Activated CD4-positive, alpha-beta T cell treated with anti-CD3 and anti-CD28 coated beads, Interleukin-2, Interleukin-6, amounts not matched to agents 100 ng/mL and 50 ng/mL, durations not matched to agents 16 hours and 8 hours (primary cell): Measurements from ENCODE around the gene ZNF440.
"Not testable (repeated sequence)": the region's sequence is repeated elsewhere in the genome, so short reads cannot be mapped to it uniquely, and the experiment has no call there.

Experiments used
- DNase-seq: peaks from one replicate; pipeline ENCODE4 v3.0.0-alpha.2; 2020

Gene ZNF440

DNA sequence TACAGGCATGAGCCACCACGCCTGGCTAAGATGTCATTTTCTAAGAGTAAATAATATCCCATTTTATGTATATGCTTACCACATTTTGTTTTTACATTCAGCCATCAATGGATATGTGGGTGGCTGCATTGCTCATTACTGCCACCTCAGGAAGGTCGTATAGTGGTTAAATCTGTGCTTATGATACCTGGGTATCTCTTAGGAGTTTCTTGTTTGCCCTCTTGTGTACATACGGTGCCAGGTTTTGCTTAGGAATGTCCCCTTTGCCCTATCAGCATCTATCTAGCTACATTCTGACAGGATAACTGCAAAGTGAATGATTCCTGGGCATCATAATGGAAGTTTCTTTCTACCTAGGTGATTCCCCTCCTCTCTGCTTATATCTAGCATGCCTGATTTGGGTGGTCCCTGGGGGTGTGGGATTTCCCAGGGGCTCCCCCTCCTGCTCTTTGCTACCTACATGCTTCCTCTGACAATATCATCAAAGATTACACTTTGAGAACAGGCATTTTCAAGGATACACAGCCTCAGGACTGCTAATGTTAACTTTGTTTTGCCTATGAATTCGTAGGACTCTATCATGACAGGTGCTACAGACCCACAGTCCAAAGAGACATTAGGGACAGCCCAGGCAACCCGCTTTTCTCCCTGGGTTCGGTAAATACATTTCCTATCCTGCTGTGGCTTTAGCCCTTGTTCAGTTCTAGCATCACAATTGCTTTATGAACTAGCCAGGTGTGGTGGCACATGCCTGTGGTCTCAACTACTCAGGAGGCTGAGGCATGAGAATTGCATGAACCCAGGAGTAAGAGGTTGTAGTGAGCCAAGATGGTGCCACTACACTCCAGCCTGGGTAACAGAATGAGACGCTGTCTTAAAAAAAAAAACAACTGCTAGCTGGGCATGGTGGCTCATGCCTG, 15.1 kb downstream of the ZNF440 start:
- not testable (repeated sequence) for DNase-seq

DNA sequence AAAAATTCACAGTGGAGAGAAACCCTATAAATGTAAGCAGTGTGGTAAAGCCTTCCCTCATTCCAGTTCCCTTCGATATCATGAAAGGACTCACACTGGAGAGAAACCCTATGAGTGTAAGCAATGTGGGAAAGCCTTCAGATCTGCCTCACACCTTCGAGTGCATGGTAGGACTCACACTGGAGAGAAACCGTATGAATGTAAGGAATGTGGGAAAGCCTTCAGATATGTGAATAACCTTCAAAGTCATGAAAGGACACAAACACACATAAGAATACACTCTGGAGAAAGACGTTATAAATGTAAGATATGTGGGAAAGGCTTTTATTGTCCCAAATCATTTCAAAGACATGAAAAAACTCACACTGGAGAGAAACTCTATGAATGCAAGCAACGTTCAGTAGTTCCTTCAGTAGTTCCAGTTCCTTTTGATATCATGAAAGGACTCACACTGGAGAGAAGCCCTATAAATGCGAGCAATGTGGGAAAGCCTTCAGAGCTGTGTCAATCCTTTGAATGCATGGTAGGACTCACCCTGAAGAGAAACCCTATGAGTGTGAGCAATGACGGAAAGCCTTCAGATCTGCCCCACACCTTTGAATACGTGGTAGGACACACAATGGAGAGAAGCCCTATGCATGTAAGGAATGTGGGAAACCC, 18.3 kb downstream of the ZNF440 start:
- DNase-seq: no peak

DNA sequence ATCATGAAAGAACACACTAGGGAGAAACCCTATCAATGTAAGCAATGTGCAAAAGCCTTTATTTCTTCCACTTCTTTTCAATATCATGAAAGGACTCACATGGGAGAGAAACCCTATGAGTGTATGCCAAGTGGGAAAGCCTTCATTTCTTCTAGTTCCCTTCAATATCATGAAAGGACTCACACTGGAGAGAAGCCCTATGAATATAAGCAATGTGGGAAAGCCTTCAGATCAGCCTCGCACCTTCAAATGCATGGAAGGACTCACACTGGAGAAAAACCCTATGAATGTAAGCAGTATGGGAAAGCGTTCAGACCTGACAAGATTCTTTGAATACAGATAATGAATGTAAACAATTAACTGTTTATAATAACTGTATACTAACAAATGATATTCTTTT, 19.5 kb downstream of the ZNF440 start:
- DNase-seq: no peak

DNA sequence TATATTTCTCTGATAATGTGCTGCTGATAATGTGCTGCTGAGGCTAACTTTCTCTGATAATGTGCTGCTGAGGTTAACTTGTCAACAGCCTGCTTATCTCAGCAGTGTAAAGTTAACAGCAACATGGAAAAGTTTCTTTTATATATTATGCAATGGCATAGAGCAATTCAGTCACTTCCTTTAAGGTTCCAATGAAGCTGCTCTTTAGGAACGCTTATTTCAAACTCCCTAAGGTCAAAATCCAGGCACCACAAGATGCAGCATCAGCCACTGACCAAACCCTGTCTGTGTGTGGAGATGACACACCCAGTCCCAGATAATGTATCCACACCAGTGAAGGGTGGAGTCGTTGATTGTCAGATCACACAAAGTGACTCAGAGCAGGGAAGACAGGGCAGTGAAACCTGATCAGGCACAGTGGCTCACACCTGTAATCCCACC, 21.6 kb downstream of the ZNF440 start:
- DNase-seq: not testable (repeated sequence)

DNA sequence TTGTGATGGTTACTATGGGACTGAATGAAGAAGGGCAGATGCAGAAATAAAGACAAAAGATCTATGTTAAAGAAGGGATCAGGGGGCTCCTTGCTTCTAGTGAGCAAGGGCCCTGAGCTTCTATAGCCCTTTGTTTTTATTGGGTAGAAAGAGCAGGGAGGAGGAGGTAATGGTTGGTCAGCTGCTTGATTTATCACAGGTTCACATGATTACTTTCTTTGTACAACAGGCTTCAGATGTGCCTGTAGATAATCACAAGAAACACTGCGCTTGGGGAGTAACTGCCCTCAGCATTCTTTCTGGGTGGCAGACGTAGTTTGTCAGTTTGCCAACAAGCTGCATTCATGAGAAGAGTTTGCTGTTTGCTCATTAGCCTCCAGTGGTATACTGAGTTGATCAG, 29.6 kb downstream of the ZNF440 start:
- no peak for DNase-seq

DNA sequence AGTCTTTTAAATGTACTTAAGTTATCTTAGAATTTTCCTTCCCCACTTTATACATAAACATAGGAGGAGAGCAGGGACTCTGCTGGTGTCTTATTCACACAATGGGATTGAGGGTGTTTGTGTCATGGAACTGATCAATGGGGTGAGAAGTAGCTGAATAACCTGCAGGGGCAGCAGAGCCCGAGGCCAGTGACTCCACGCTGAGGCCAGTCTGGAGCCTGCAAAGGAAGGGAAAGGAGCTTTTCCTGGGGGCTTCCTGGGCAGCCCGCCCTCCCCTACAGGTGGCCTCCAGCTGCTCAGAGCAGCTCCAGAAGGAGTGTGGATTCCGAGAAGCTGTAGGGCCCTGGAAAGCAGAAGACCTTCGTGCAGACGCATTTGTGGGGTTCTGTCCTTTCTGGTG, 33.5 kb downstream of the ZNF440 start:
- not testable (repeated sequence) for DNase-seq

DNA sequence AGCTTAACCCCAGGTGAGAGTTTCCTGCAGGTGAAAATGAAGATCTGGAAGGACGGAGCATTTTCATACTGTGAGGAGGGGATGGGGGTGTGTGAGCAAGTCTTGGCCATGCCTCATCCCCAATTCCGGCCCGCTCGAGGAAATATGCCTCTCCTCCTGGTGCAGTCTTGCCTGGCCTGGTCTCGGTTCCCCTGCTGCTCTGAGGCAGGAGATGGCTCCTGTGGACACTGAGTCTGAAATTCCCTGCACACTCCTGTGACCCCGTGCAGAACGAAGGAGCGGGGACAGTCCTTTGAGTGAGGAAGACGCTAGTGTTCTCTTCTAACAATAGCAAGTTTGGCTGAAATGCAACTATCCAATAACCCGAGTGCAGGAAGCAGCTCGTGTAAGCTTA, 34.1 kb downstream of the ZNF440 start:
- no peak for DNase-seq

DNA sequence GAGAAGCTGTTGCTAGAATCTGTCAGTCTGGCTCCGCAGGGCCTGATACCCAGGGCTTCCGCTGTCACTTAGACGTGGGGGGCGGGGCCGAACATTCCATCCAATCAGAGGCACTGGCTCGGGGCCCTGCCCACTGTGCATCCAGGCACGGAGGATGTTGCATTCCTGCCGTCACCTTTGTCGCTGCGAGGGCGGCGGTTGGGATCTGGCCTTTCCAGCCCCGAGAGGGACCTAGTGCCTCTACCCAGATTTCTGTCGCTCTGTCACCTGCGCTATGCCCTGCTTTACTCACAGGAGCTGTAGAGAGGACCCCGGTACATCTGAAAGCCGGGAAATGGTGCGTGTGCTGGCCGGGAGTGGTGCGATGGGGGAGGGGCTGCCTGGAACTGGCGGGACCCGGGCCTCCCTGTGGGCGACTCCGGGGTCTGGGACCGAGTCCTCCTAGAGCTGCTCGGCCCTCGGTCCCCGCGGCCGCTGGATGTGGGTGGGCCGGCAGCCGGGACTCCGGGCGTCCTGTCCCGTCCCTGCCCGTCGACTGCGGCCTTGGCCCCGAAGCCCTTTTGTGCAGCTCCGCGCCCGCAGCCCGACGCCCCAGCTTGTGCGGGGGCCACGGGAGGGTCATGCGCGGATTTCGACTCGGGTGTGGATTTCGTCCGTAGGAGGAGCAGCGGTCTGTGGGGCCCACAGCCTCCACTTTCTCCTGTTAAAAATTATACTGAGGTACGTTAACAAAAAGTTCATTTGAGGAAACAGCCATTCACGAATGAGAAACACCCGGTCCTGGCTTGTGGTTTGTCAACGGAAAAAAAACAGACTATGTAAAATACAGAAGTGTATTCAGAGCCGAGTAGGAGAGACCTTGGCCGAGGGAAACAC, 34.8 kb downstream of the ZNF440 start, which contains the start of gene ZNF439:
Gene ZNF439 (plus strand): TSS at position 133 of the 876 bp plus-strand sequence. CDS start 142 bp downstream, at position 275.
- peak; percentile 63 for DNase-seq

DNA sequence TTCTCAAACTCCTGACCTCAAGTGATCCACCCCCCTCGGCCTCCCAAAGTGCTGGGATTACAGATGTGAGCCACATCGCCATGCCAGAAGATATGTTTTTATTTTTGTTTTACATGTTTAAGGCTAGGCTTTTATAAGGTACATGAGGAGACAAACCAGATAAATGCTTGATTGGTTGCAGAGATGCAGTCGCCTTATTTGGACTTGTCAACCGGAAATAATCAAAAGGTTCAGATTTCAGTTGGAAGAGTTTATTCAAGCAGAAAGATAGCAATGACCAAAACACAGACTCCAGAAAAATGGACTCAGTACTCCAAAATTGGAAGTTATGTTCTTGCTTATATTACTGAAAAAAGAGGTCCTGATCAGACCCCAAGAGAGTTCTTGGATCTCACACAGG, 36.2 kb downstream of the ZNF440 start:
- not testable (repeated sequence) for DNase-seq

DNA sequence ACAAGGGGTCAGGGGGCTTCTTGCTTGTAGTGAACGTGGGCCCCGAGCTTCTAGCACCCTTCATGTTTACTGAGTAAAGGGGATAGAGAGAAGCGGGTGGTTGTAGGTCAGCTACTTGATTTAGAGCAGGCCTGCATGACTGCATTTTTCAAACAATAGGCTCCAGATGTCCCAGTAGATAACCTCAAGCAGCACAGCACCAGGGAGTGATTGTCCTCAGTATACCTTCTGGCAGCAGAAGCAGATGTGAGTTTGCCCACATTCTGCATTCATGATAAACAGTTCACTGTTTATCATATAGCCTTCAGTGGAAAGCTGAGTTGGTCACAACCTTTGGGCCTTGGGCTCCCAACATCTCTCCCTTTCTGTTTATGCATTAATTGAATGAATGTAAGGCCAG, 39.3 kb downstream of the ZNF440 start:
- no peak for DNase-seq

DNA sequence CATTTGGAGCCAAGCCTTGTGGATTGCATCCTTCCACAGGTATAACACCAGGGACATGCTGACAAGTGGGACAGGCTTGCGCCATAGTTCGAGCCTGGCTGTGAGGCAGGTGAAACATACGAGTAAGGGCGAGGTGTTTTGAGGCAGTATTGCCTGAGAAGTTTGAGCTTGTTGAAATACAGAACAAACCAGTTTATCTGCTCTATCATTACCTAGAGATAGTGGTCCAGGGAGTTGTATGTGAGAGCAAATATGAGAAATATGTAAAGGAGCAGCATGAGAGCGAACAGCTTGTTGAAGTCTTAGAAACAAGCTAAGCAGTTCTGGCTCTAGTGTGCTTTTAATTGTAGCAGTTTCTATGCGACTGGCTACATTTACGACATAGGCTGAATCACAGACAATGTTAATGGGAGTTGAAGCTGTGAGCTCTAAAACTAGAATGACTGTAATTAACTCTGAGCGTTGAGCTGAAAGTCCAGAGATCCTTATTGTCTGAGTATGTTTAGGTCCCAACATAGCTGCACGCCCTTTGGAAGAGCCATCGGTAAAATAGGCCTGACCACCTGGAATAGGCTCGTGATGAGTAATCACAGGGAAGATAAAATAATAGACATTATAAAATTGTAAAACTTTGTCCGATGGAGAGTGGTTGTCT, 42.6 kb downstream of the ZNF440 start:
- DNase-seq: no peak

DNA sequence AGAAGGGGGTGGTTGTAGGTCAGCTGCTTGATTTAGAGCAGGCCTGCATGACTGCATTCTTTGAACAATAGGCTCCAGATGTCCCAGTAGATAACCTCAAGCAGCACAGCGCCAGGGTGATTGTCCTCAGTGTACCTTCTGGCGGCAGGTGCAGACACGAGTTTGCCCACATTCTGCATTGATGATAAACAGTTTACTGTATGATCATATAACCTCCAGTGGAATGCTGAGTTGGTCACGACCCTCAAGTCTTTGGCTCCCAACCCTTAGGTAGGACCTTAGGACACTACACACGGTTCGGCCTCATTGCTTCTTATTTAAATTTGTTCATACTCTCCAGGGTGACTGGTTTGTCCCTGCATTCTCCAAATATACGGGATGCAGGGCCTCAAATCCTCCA, 46.6 kb downstream of the ZNF440 start:
- no peak for DNase-seq

DNA sequence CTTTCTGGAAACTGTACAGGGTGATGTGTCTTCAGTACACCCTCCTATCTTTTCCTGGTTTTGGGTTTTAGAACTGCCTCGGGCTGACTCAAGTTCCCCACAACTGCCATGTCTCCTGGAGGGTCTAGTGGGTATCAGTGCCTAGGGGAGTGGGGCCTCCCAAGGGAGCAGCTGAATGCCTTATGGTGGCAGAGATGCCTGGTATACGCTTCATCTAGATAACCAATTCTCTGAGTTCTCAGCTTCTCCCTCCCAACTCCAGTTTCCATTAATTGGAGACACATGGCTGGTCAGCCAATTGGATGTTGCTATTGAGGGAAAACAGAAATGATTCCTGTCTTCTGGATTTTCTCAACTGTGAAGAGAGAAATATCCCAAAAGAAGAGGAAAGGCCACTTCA, 47.2 kb downstream of the ZNF440 start:
- DNase-seq: no peak

DNA sequence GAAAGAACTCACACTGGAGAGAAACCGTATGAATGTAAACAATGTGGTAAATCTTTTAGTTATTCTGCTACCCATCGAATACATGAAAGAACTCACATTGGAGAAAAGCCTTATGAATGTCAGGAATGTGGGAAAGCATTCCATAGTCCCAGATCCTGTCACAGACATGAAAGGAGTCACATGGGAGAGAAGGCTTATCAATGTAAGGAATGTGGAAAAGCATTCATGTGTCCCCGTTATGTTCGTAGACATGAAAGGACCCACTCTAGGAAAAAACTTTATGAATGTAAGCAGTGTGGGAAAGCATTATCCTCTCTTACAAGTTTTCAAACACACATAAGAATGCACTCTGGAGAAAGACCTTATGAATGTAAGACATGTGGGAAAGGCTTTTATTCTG, 53.7 kb downstream of the ZNF440 start:
- not testable (repeated sequence) for DNase-seq

DNA sequence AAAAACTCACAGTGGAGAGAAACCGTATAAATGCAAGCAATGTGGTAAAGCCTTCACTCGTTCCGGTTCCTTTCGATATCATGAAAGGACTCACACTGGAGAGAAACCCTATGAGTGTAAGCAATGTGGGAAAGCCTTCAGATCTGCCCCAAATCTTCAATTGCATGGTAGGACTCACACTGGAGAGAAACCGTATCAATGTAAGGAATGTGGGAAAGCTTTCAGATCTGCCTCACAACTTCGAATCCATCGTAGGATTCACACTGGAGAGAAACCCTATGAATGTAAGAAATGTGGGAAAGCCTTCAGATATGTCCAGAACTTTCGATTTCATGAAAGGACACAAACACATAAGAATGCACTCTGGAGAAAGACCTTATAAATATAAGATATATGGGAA, 54.1 kb downstream of the ZNF440 start:
- no peak for DNase-seq

DNA sequence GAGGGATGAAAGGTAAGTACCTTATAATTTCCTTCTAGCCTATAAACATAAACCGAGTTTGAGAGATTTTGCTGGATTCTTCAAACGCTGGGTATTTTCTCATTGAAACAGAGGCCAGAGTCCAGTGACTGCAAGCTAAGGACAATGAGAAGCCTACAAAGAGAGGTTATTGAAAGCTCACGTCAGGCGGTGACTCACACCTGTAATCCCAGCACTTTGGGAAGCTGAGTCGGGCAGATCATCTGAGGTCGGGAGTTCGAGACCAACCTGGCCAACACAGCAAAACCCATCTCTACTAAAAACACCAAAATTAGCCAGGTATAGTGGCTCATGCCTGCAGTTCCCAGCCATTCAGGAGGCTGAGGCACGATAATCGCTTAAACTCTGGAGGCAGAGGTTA, 58.6 kb downstream of the ZNF440 start:
- no peak for DNase-seq

DNA sequence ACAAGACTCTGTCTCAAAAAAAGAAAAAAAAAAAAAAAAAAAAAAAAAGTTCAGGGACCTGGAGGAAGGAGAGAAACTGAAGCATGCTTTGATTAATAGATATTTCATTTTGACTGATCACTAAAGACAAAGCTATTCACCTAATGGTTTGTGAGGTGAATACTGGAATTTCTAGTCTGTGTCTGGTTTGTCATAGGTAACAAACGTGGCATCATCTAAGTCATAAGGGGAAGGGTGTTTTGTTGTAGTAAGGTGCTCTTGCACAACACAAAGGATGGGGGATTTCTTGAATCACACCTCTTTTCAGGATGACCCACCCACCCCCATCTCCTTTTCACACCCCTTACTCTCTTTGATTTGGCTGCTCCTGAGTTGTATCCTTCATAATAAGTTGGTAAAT, 59.7 kb downstream of the ZNF440 start:
- no peak for DNase-seq

DNA sequence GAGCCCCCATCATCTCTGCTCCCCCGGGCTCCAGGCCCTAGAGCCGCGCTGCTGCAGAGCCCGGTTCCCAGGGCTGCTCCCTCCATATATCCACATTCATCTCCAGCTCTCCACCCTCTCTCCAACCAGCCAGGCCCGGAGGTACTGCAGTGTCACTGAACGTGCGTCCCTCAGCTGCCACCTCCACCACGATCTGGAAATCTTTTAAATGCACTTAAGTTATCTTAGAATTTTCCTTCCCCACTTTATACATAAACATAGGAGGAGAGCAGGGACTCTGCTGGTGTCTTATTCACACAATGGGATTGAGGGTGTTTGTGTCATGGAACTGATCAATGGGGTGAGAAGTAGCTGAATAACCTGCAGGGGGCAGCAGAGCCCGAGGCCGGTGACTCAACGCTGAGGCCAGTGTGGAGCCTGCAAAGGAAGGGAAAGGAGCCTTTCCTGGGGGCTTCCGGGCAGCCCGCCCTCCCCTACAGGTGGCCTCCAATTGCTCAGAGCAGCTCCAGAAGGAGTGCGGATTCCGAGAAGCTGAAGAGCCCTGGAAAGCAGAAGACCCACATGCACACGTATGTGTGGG, 65.7 kb downstream of the ZNF440 start:
- DNase-seq: peak; percentile 31

DNA sequence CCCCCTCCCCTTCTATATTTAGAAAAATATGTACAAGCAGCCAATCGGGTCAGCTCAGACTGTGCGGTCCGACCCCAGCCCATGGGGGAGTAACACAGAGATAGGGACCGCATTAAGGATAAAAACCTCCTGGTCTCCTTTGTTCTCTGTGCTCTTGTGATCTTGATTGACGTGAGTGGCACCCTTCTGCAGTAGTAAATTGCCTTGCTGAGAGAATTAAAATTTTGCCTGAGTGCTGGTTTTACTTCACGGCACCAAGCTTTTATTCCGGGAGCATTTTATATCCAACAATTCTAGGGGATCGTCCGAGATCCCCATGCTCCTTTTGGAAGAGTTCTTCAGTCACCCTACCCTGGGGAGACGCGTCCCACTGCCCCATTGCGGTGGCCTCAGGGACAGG, 66.5 kb downstream of the ZNF440 start:
- no peak for DNase-seq

DNA sequence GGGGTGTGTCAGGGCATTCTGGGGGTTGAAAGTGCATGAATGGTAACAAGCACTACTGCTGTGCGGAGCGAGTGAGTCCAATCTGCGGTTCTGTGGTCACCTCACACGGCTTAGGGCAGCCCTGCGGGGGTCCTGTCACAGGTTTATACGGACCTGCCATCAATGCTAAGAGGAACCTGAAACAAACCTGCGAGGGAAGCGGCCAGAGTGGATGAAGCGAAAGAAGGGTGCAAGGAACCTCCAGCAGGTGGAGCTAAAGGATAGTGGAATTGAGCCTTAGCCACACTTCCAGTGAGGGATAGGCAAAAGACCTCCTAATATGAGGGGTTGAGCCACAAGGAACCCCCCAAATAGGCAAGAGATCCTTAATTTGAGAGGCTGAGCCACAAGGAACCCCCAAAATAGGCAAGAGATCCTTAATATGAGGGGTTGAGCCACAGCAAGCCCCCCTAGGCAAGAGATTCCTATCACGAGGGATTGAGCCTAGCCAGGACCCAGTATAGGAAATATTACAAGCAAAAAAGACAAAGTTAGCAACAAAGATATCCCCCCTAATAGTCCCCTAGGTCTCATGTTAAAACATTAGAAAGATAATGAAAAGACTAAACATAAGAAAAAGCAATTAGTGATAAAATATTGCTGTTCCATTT, 67.2 kb downstream of the ZNF440 start:
- peak; percentile 55 for DNase-seq

DNA sequence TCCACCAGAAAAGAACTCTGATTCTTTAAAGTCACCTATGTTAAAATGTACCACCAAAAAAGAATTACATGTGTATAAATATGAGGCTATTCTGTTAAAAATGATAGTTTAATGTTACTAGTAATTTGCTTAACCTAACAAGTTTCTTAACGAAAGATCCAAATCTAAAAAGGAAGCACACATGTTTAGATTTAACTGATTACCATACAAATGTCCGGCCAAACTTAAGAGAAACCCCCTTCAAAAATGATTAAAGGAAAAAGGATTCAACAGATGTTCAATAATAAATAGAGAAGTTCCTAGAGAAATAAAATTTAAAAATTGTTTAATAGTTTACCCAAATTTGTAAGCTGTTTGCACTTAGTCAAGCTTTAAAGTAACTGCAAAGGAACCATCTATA, 68.5 kb downstream of the ZNF440 start:
- DNase-seq: no peak
